IMR-90 (cell line): Measurements from ENCODE around the gene SMIM21. TPM values are rescaled to one million over a fixed set of nuclear protein-coding genes. Genes with fewer than 3 reads are reported as not detected.

ENCODE experiments used
- ATAC-seq: fragments of 200-7000 bp; cut with Tn5 transposase; 2 replicates; pipeline ENCODE4 v1.9.1; 2020; ENCODE audit warnings: low read depth, mild to moderate bottlenecking, moderate library complexity
- BruUV-seq: library from RNA; stranded (reverse); fragments of 400-500 nt; replicated peaks from 2 replicates; lab custom pipeline; 2021; lab: Mats Ljungman, UMichigan
- CTCF ChIA-PET: fragments of 300-600 bp; formaldehyde crosslinking; extraction: SDS; loops from one replicate; lab custom pipeline; 2021; ENCODE audit warnings: antibody characterized with exemption; lab: Yijun Ruan, JAX
- POLR2A ChIA-PET: fragments of 300-600 bp; sonication (Branson Sonifier 250); formaldehyde crosslinking; loops from one replicate; lab custom pipeline; 2022; ENCODE audit warnings: antibody characterized with exemption; ENCODE audit not compliant: unreplicated experiment; lab: Charles Lee
- DNase-seq: peaks from one replicate; pipeline ENCODE4 v3.0.0; 2013
- H2AFZ ChIP-seq: replicated peaks from 2 replicates; pipeline ENCODE3; 2013; ENCODE audit warnings: low read length, mild to moderate bottlenecking; ENCODE audit not compliant: poor library complexity
- H2AK5ac ChIP-seq: 2 replicates; pipeline ENCODE4 v1.6.1; 2013; ENCODE audit warnings: low read depth, low read length, inconsistent platforms
- H2AK9ac ChIP-seq: replicated peaks from 2 replicates; pipeline ENCODE3; 2013; ENCODE audit warnings: mild to moderate bottlenecking, low read depth, low read length, moderate library complexity; ENCODE audit not compliant: poor library complexity
- H2BK120ac ChIP-seq: 2 replicates; pipeline ENCODE4 v1.6.1; 2013; ENCODE audit warnings: low read depth, low read length, inconsistent platforms
- H2BK15ac ChIP-seq: 3 replicates; pipeline ENCODE4 v1.6.1; 2013; ENCODE audit warnings: low read depth, low read length, inconsistent platforms
- H2BK20ac ChIP-seq: 2 replicates; pipeline ENCODE4 v1.6.1; 2013; ENCODE audit warnings: low read depth, mild to moderate bottlenecking, inconsistent platforms, low read length, moderate library complexity
- H2BK5ac ChIP-seq: 2 replicates; pipeline ENCODE4 v1.6.1; 2013; ENCODE audit warnings: mild to moderate bottlenecking, low read depth, low read length, inconsistent platforms; ENCODE audit not compliant: poor library complexity, severe bottlenecking
- H3K14ac ChIP-seq: replicated peaks from 2 replicates; pipeline ENCODE4 v1.6.1; 2013; ENCODE audit warnings: low read depth, low read length, inconsistent platforms
- H3K18ac ChIP-seq: 2 replicates; pipeline ENCODE4 v1.6.1; 2013; ENCODE audit warnings: low read depth, low read length, control low read depth
- H3K23ac ChIP-seq: 2 replicates; pipeline ENCODE4 v1.6.1; 2013; ENCODE audit warnings: low read depth, low read length, inconsistent platforms
- H3K27ac ChIP-seq: 2 replicates; pipeline ENCODE4 v1.5.1; 2013; ENCODE audit warnings: mild to moderate bottlenecking, control low read depth, low read length; ENCODE audit not compliant: insufficient read depth
- H3K27me3 ChIP-seq: 2 replicates; pipeline ENCODE4 v1.6.1; 2013; ENCODE audit warnings: low read length; ENCODE audit not compliant: control insufficient read depth, insufficient read depth
- H3K36me3 ChIP-seq: 2 replicates; pipeline ENCODE4 v1.6.1; 2013; ENCODE audit warnings: low read length, mixed read lengths; ENCODE audit not compliant: control insufficient read depth, insufficient read depth
- H3K4ac ChIP-seq: 2 replicates; pipeline ENCODE4 v1.6.1; 2013; ENCODE audit warnings: low read depth, low read length, inconsistent platforms
- H3K4me1 ChIP-seq: 2 replicates; pipeline ENCODE4 v1.6.1; 2013; ENCODE audit warnings: low read length, mixed read lengths; ENCODE audit not compliant: control insufficient read depth, insufficient read depth
- H3K4me2 ChIP-seq: 2 replicates; pipeline ENCODE4 v1.6.1; 2013; ENCODE audit warnings: low read depth, mild to moderate bottlenecking, control low read depth, low read length, moderate library complexity
- H3K4me3 ChIP-seq: 2 replicates; pipeline ENCODE4 v1.5.1; 2013; ENCODE audit warnings: low read depth, mild to moderate bottlenecking, control low read depth, low read length, moderate library complexity; ENCODE audit not compliant: insufficient read depth
- H3K56ac ChIP-seq: 2 replicates; pipeline ENCODE4 v1.6.1; 2013; ENCODE audit warnings: low read length, inconsistent platforms; ENCODE audit not compliant: insufficient read depth; ENCODE audit errors: extremely low read depth
- H3K79me1 ChIP-seq, 2 experiments: 2 replicates each; pipeline ENCODE4 v1.6.1; 2013; ENCODE audit warnings: low read length in 2 of 2, inconsistent platforms in 1 of 2, low read depth in 1 of 2
- H3K9ac ChIP-seq: 2 replicates; pipeline ENCODE4 v1.6.1; 2013; ENCODE audit warnings: low read depth, low read length, control low read depth
- H3K9me1 ChIP-seq: 2 replicates; pipeline ENCODE4 v1.6.1; 2013; ENCODE audit warnings: low read length, inconsistent platforms; ENCODE audit not compliant: insufficient read depth
- H3K9me3 ChIP-seq: 2 replicates; pipeline ENCODE4 v1.6.1; 2013; ENCODE audit warnings: low read length; ENCODE audit not compliant: control insufficient read depth, insufficient read depth
- H4K20me1 ChIP-seq: 2 replicates; pipeline ENCODE4 v1.6.1; 2013; ENCODE audit warnings: low read length, inconsistent platforms; ENCODE audit not compliant: insufficient read depth
- H4K5ac ChIP-seq: 2 replicates; pipeline ENCODE4 v1.6.1; 2013; ENCODE audit warnings: mild to moderate bottlenecking, low read depth, low read length, control low read depth
- H4K8ac ChIP-seq, 2 experiments: 2 replicates each; pipeline ENCODE4 v1.6.1; 2013; ENCODE audit warnings: low read depth in 2 of 2, low read length in 2 of 2, control low read depth in 1 of 2, inconsistent platforms in 1 of 2
- H4K91ac ChIP-seq: 2 replicates; pipeline ENCODE4 v1.6.1; 2013; ENCODE audit warnings: low read depth, low read length, inconsistent platforms; ENCODE audit not compliant: insufficient read depth
- CEBPB ChIP-seq: IDR thresholded peaks from 2 replicates; pipeline ENCODE4 v1.6.1; 2012; ENCODE audit warnings: low read depth, low read length, improper control_type of control experiment
- CHD1 ChIP-seq: IDR thresholded peaks from 2 replicates; pipeline ENCODE4 v1.6.1; 2012; ENCODE audit warnings: low read depth, low read length, improper control_type of control experiment
- FOS ChIP-seq: fragments of 150-350 bp; IDR thresholded peaks from 2 replicates; pipeline ENCODE4 v1.6.1; 2016; ENCODE audit warnings: low read depth, low read length
- MAZ ChIP-seq: IDR thresholded peaks from 2 replicates; pipeline ENCODE4 v1.6.1; 2012; ENCODE audit warnings: low read depth, mild to moderate bottlenecking, low read length, improper control_type of control experiment, moderate library complexity, borderline replicate concordance
- MXI1 ChIP-seq: IDR thresholded peaks from 2 replicates; pipeline ENCODE4 v1.6.1; 2012; ENCODE audit warnings: low read depth, mild to moderate bottlenecking, low read length, moderate library complexity, borderline replicate concordance
- NFE2L2 ChIP-seq: fragments of 150-350 bp; IDR thresholded peaks from 2 replicates; pipeline ENCODE4 v1.6.1; 2016; ENCODE audit warnings: low read depth, mild to moderate bottlenecking, low read length
- POLR2A ChIP-seq: IDR thresholded peaks from 2 replicates; pipeline ENCODE4 v1.6.1; 2012; ENCODE audit warnings: mild to moderate bottlenecking, low read depth, low read length
- RAD21 ChIP-seq: IDR thresholded peaks from 2 replicates; pipeline ENCODE4 v1.6.1; 2012; ENCODE audit warnings: low read length, improper control_type of control experiment
- SMC3 ChIP-seq: fragments of 150-350 bp; IDR thresholded peaks from 2 replicates; pipeline ENCODE4 v1.6.1; 2016; ENCODE audit warnings: low read depth, mild to moderate bottlenecking, antibody characterized with exemption, low read length, moderate library complexity
- USF2 ChIP-seq: fragments of 150-350 bp; IDR thresholded peaks from 2 replicates; pipeline ENCODE4 v1.6.1; 2017; ENCODE audit warnings: mild to moderate bottlenecking, antibody characterized with exemption, low read length, low read depth
- WGBS, 2 experiments: methylation state at CpG; one replicate each; pipeline versions ENCODE4 v1.1.5 to v1.1.7; 2013; ENCODE audit warnings: missing lambda C conversion rate in 2 of 2; ENCODE audit not compliant: insufficient read length in 1 of 2; ENCODE audit errors: extremely low coverage in 2 of 2; 5-methylcytosine and 5-hydroxymethylcytosine counted together
- dilution Hi-C: fragments of 300-500 bp; cut with HindIII; formaldehyde crosslinking; loops from one replicate; pipeline ENCODE4 v1.14.3; 2018; ENCODE audit warnings: low sequenced_read_pairs; ENCODE audit not compliant: unreplicated experiment
- in situ Hi-C: fragments of 300-500 bp; cut with MboI; formaldehyde crosslinking; loops from 3 replicates; pipeline ENCODE4 v1.14.3; 2019; ENCODE audit warnings: low sequenced_read_pairs, inconsistent platforms, mixed read lengths
- intact Hi-C: fragments of 100-400 bp; cut with micrococcal nuclease; formaldehyde crosslinking; loops from 2 replicates; pipeline ENCODE4 v1.10.0; 2022
- polyA plus RNA-seq, 3 experiments: library from polyadenylated mRNA; depleted of rRNA; stranded (reverse); fragments of >200 nt; gene quantifications; 2 replicates each; pipeline ENCODE4 v1.2.3, GENCODE V29; 2012; ENCODE audit warnings: low replicate concordance in 1 of 3
- total RNA-seq: library from RNA; depleted of rRNA; stranded (reverse); fragments of >200 nt; gene quantifications from 2 replicates; pipeline ENCODE4 v1.2.3, GENCODE V29; 2012
- TF ChIP-seq, protein P1 (sequence below): fragments of 150-350 bp; IDR thresholded peaks from 2 replicates; pipeline ENCODE4 v1.6.1; 2016; ENCODE audit warnings: low read depth, mild to moderate bottlenecking, low read length, moderate library complexity, borderline replicate concordance
- TF ChIP-seq, protein P2 (sequence below): conservative IDR thresholded peaks from 2 replicates; pipeline ENCODE4 v1.5.1; 2012; ENCODE audit warnings: mild to moderate bottlenecking, low read depth, low read length, improper control_type of control experiment

The SMIM21 gene
- total and polyA plus RNA-seq, 2 of the 4 experiments (the other 2 are of a cell fraction), result not detected

- ChIA-PET CTCF (no interaction called here), POLR2A (no interaction called here)
- Histone ChIP-seq H4K20me1 (no peaks in the 10 kb centered on the region), H3K9ac (no peak overlapping the region), H3K4me1 (no peaks in the 10 kb centered on the region), H2BK20ac (no peak overlapping the region), H3K27ac (no peak overlapping the region), H4K8ac (no peak overlapping the region), H3K56ac (no peak overlapping the region), H3K4me2 (no peak overlapping the region), H3K23ac (no peak overlapping the region), H3K9me3 (0 out of 2 replicates have a peak, but pooled peaks cover 3% of the 10 kb centered on the region), H3K4ac (no peak overlapping the region), H3K9me1 (no peaks in the 10 kb centered on the region), H3K79me1 (no peaks in the 10 kb centered on the region), H2AK9ac (no peak overlapping the region), H3K27me3 (peaks cover 8% of the 10 kb centered on the region), H3K14ac (no peak overlapping the region), H4K91ac (no peak overlapping the region), H3K4me3 (no peak overlapping the region), H4K5ac (no peak overlapping the region), H2BK120ac (no peak overlapping the region), H2BK15ac (no peak overlapping the region), H3K18ac (no peak overlapping the region), H3K36me3 (no peaks in the 10 kb centered on the region), H2BK5ac (no peak overlapping the region), H2AFZ (no peak overlapping the region), H2AK5ac (no peak overlapping the region)
- intact Hi-C loops, result no loop called here
- no CpG with 5 or more reads among the region's 6 CpGs for WGBS, 2 experiments
- BruUV-seq, result no TSS peak
- no peak for ATAC-seq
- DNase-seq, result no peak
- dilution Hi-C loops, result no loop called here
- TF ChIP-seq POLR2A, result no peak
- TF ChIP-seq MXI1, result no peak
- TF ChIP-seq USF2, result no peak
- TF ChIP-seq SMC3, result no peak
- TF ChIP-seq, protein P1, sequence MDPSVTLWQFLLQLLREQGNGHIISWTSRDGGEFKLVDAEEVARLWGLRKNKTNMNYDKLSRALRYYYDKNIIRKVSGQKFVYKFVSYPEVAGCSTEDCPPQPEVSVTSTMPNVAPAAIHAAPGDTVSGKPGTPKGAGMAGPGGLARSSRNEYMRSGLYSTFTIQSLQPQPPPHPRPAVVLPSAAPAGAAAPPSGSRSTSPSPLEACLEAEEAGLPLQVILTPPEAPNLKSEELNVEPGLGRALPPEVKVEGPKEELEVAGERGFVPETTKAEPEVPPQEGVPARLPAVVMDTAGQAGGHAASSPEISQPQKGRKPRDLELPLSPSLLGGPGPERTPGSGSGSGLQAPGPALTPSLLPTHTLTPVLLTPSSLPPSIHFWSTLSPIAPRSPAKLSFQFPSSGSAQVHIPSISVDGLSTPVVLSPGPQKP, result no peak
- no peak for TF ChIP-seq NFE2L2
- no peak for TF ChIP-seq CHD1
- no peak for TF ChIP-seq CEBPB
- no peak for TF ChIP-seq MAZ
- TF ChIP-seq RAD21, result no peak
- no peak for TF ChIP-seq FOS
- TF ChIP-seq, protein P2, sequence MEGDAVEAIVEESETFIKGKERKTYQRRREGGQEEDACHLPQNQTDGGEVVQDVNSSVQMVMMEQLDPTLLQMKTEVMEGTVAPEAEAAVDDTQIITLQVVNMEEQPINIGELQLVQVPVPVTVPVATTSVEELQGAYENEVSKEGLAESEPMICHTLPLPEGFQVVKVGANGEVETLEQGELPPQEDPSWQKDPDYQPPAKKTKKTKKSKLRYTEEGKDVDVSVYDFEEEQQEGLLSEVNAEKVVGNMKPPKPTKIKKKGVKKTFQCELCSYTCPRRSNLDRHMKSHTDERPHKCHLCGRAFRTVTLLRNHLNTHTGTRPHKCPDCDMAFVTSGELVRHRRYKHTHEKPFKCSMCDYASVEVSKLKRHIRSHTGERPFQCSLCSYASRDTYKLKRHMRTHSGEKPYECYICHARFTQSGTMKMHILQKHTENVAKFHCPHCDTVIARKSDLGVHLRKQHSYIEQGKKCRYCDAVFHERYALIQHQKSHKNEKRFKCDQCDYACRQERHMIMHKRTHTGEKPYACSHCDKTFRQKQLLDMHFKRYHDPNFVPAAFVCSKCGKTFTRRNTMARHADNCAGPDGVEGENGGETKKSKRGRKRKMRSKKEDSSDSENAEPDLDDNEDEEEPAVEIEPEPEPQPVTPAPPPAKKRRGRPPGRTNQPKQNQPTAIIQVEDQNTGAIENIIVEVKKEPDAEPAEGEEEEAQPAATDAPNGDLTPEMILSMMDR, result no peak
- in situ Hi-C loops, result no loop called here
Observed at GRCh38 chr18:75374466-75374865, 53.0 kb downstream of the SMIM21 start.
